HG03108 (cell line): Measurements from ENCODE around the gene THAP11.

Source experiments
- ATAC-seq: cut with Tn5 transposase; IDR thresholded peaks from one replicate; pipeline ENCODE4 v1.9.1; 2021; ENCODE audit warnings: moderate library complexity; ENCODE audit not compliant: unreplicated experiment

THAP11 gene

GRCh38 chr16:67883146-67883871 is 41.2 kb downstream of the THAP11 start:
- no peak for ATAC-seq

GRCh38 chr16:67883872-67884261 is 41.7 kb downstream of the THAP11 start:
- no peak for ATAC-seq

- no peak for ATAC-seq
These were observed 42.6 kb downstream of the THAP11 start, which contains the start of gene NRN1L for GRCh38 chr16:67884684-67885083. Gene NRN1L (plus strand): TSS chr16:67884885. CDS start chr16:67884904, 19 bp downstream.

- ATAC-seq, result no peak
These were observed 43.4 kb downstream of the THAP11 start for GRCh38 chr16:67885545-67885944.

GRCh38 chr16:67885976-67886375 is 43.9 kb downstream of the THAP11 start:
- no peak for ATAC-seq

- no peak for ATAC-seq
These were observed 44.3 kb downstream of the THAP11 start for GRCh38 chr16:67886387-67886786.

- no peak for ATAC-seq
These were observed 46.2 kb downstream of the THAP11 start for GRCh38 chr16:67888331-67888730.

GRCh38 chr16:67892375-67892774 is 50.3 kb downstream of the THAP11 start:
- no peak for ATAC-seq

- ATAC-seq, result peak; percentile 89
These were observed 51.0 kb downstream of the THAP11 start, which contains the start of gene PSKH1 for GRCh38 chr16:67892899-67893742. Gene PSKH1 (plus strand): TSS chr16:67893254. CDS start chr16:67908750, 15,496 bp downstream.
